DMS79 (cell line): Measurements from ENCODE around the gene STPG4.

Experiments used
- DNase-seq: peaks from one replicate; lab custom pipeline; 2025; lab: John Stamatoyannopoulos, UW

Gene STPG4

GRCh38 chr2:47087051-47087450 lies 68.1 kb downstream of the STPG4 start:
- DNase-seq: no peak

DNA sequence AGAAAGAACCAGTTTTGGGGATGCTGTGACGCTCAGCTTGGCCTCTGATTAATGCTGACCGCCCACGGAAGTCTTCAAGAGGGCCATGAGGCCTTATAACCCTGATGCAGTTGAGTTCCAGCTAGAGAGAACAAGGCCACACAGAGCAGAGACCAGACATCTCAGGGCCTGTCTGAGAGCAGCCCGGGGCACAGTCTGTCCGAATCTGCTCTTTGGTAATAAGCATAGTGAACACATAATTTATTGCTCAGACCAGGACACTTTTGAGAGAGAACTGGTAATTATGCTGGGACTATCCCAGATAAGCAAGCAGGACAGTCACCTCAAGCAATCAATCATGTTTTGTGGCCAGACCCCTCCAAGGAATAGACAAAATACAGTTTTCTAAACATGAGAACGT lies 68.5 kb downstream of the STPG4 start:
- DNase-seq: no peak

DNA sequence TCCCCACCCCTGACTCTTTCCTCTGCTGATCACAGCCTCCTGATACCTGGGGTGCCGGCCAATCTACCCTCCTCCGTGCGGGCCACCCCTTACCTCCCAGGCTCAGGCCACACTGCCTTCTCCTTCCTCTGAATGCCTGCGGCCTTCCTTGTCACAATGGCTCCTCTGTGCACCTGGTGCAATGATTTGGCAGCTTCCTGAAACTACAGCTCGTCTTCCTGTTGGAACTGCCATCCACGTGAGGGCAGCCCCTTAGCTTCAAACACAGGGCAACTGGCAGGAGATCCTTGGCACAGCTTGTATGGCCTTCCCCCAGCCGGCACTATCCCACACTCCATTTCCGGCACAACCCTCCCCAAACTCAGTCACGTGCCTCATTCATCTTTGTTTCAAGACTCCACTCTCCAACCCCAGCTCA lies 69.0 kb downstream of the STPG4 start:
- no peak for DNase-seq

GRCh38 chr2:47083886-47084687 lies 71.0 kb downstream of the STPG4 start:
- no peak for DNase-seq

DNA sequence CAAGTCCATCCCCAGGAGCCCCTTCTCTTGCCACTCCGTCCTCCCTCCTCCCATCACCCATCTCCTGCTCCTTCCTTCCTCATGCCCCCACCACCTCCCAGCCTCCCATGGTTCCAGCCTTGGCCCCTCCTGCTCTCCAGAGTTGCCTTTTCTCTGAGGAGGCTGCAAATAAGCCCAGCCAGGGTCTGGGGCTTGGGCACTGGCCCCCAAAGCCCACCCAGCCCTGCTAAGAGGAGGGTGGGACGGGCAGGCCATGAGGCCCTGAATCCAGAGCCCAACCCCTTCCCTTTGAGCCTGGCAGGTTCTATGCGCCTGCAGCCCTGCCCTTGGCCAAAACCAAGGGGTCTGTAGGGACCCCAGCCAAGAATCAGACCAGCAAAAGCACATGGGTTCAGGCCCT lies 71.6 kb downstream of the STPG4 start:
- no peak for DNase-seq

GRCh38 chr2:47083005-47083404 lies 72.1 kb downstream of the STPG4 start:
- DNase-seq: no peak

GRCh38 chr2:47080888-47081301 lies 74.2 kb downstream of the STPG4 start:
- no peak for DNase-seq

DNA sequence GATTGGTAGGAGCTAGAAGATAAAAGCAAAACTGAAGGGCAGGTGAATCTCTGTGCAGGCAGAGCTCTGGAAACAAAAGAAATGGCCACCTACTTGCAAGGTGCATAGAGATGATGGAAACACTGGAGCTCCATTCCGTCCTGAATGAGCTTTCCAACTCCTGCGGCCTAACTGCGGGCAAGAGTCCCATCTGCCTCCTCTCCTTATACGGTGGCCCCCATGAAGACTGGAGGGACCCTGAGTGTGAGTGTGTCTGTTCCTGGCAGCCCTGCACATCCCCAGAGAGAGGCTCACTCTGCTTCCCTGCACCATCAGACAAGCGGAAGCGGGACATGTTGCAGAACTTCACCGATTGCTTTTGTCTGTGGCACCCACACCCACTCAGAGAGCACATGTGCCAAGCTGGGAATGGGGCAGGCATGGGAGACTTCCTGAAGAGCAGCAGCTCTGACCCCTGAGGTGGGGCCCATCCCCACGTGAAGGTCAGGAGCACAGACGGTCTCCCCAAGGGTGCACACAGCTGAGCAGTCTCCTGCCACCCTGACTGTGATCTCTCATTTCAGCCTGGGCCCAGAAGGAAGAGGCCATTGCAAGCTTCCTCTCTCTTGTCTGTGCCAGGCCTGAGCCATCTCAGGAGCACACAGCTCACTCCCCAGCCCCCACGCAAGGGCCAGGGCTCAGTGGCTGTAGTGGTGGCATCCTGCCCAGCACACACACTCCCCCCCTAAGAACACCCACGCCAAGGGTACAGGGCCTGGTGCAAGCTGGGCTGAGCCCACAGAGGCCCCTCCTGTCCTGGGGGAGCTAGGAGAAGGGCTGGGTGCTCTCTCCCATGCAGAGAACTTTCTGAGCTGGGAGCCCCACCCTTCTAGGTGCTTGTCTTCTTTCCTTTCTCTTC lies 75.3 kb downstream of the STPG4 start:
- DNase-seq: no peak

DNA sequence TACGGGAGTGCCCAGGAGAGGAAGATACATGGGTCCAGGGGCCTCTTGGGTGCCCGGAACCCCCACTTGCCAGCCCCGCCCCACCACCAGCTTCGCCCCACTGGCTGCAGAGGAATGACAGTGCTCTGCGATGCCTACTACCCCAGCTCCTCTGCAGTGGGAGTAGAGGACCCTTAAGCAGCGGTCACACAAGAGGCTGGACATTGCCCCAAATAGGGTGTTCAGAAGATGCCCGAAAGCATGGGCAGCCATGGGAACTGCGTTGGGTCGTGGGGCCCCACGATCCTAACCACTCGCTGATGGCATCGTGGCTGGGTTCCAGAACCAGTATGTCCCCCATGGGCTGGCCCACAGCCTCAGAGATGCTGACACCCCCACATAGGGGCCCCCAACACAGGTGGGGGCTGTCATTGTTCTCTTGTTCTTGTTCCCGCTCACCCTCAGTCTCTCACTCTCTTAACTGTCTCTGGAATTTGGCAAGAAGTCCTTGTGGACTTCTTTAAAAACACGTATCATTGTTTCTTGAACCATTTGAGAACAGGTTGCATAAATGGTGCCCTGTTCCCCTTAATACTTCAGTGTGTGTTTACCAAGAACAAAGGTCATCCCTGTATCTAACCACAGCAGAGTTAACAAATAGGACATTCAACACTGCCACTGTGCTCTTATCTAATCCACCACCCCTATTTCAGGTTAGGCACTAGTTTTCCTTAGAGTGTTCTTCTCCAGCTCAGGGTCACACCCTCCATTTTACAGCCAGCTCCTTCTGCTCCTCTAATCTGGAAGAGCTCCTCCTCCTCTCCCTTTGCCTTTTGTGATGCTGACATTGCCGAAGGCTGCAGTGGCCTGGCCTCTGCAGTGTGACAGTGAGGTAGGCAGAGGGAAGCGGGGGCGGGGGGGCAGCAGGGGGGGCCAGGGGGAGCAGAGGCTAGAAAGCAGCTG lies 76.3 kb downstream of the STPG4 start:
- no peak for DNase-seq

DNA sequence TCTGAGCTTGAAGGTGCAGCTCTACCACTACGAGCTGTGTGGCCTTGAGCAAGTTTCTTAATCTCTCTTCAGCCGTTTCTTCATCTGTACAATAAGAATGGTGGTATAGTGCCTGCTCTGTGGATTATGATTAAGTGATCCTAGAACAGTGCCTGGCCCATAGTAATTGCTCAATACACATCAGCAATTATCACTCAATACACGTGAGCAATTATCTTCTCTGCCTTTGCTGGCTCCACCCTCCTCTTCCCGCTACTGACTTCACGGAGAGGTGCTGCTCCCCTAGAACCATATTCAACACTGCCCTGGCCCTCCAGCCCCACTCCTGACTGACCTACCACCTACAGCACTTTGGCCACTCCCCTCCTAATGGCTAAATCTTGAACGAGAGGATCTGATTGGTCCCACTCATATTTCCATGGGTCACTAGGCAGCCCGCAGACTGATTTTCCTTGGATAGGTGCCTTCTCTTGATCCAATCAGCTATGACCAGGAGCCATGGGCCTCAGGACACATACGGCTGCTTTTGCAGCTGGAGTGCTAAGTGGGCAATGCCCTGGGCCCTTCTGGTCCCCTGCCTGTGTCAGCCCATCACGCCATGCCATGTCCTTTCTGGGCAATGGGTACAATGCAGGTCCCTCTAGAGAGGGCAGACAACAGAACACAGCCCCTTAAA lies 77.5 kb downstream of the STPG4 start:
- no peak for DNase-seq

DNA sequence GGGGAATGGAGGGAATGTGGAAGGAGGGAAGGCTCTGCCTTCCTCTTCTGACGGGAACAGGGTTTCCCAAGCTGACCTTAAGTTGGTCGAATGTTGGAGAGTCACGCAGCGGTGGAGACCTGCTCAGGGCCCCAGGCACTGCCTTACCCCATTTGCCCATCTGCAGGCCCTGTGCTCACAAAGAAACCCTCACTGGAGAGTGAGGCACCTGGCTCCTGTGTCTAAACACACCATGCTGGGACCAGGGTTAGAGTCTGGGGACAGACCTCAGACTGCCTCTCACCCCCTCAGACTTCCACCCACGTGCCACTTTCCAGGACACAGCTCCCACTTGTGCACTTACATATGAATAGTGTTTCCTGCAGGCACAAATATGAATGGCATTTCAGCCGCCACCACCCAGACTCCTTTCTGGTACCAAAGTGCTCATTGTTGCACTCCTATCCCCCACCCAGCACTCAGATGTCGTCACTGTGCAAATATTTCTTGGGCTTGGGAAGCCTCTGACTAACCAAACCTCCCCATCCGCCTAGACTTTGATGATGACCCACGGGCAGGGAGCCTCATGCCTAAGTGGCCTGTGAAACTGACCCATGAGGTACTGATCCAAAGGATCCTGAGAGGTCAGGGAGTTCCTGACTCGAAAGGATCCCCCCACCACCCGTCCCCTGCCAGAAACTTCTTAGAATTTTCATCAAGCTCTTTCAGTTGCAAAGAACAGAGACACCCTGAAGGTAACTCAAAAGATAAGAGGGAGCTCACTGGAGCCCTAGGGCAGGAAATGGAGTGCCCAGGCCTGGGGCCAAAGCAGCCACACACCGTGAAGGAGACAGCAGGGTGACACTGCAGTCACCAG lies 78.3 kb downstream of the STPG4 start:
- DNase-seq: no peak

DNA sequence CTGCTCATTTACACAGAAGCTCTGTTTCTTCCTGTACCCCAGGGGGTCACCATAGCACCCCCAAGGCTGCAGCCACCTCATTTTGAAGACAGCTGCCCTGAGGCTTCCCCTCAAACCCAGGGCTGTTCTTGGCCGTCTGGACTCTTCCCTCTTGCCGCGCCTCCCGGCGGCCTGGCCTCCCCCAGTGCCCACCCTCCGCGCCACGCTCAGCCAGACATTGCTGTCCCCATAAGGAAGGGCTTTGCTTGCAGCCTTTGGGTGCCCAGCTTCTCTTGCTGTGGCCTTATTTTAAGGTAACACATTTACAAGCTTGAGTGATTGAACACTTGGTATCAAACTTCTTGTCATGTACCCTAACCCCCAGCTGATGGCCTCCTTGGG lies 79.0 kb downstream of the STPG4 start:
- DNase-seq: no peak

- DNase-seq: no peak
Measured at GRCh38 chr2:47075361-47076125, 79.6 kb downstream of the STPG4 start.

GRCh38 chr2:47074691-47075090 lies 80.4 kb downstream of the STPG4 start:
- DNase-seq: no peak

DNA sequence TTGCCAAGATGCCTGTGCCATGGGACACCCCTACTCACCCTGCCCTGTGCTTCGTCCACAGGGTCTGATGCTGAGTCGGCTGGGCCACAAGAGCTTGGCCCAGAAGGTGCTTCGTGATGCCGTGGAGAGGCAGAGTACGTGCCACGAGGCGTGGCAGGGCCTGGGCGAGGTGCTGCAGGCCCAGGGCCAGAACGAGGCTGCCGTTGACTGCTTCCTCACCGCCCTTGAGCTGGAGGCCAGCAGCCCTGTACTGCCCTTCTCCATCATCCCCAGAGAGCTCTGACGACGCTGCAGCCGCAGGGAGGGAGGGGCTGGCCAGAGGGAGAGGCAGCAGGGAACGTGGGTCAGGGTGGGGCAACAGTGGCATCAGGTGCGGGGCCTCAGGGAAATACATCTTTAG lies 81.5 kb downstream of the STPG4 start:
- DNase-seq: no peak

GRCh38 chr2:47073217-47073616 lies 81.9 kb downstream of the STPG4 start:
- DNase-seq: no peak

DNA sequence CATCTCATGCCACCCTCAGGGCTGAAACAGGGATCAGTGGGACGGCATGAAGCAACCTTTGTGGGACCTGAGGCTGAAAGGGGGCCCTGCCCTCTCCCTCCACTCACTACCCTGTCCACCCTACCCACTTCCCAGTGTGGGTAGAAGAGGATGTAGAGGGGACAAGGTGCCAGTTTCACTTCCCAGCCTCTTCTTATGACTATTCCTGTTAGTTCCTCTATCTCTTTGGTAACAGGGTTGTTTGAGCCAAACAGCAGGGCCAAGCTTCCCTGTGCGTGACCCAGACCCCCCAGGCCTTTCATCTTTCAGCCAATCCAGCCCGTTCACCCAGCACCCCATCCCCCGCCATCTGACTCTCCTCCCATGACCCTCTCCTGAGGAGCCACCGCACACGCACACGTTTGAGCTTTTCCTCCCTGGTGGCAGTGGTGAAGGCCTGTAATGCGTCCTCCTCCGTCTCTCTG lies 82.3 kb downstream of the STPG4 start:
- no peak for DNase-seq

DNA sequence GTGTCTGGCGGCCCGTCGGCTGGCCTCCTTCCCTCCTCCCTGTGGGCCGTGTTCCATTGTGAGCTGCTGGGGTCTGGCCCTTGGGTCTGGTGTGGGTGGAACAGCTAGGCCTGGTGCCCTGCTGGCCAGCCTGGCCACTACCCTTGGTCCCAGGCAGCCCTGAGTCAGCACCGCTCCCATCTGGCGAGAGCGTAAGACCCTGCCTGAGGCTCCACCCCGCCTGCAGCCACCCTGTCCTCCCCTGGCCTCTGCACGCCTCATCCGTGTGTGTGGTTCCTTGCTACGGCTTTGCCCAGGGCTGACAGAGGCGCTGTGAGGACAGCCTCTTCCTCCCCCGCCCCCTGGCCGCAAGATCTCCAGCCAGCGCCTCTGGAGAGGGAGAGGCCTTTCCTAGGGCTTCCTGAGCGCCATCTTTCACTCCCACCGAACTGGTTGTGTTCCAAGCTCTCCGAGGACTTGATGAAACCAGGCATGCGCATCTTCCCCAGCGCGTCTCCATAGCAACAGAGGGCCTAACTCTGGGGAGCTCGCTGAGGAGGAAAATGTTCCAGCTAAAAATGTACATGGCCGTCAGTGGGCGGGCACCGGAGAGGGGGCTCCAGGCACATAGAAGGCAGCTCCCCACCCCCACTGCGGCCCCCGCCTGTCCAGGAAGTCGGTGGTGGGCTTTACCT lies 83.0 kb downstream of the STPG4 start:
- DNase-seq: no peak
